CD4-positive, alpha-beta T cell (primary cell): ENCODE measurements around the gene NRIP1. TPM values are rescaled to one million over a fixed set of nuclear protein-coding genes. Genes with fewer than 3 reads are reported as not detected.
A peak's percentile ranks its signal among the peaks of the same experiment; 100 is the strongest.

Experiments
- ATAC-seq: fragments of 200-7000 bp; cut with Tn5 transposase; one replicate; pipeline ENCODE4 v1.10.0; 2022; ENCODE audit warnings: mild to moderate bottlenecking; ENCODE audit not compliant: poor library complexity
- CTCF ChIA-PET: fragments of 350-600 bp; sonication (Branson Sonifier 250); formaldehyde crosslinking; loops from one replicate; lab custom pipeline; 2021; ENCODE audit warnings: antibody characterized with exemption, inconsistent platforms; lab: Charles Lee
- POLR2A ChIA-PET: fragments of 350-600 bp; sonication (Branson Sonifier 250); formaldehyde crosslinking; loops from one replicate; lab custom pipeline; 2021; ENCODE audit warnings: antibody characterized with exemption, inconsistent platforms; lab: Charles Lee
- DNase-seq, 14 experiments: peaks; one replicate each; pipeline ENCODE4 v3.0.0-alpha.2; 2013 to 2020; ENCODE audit warnings: mixed read lengths in 2 of 14
- H3K27ac ChIP-seq, 2 donors: one replicate each; pipeline versions ENCODE4 v1.5.1 to v1.7.0; 2013; ENCODE audit warnings: low read length in 2 of 2, low read depth in 1 of 2, mild to moderate bottlenecking in 1 of 2
- H3K27me3 ChIP-seq, 2 experiments: 1 replicate in 1 of 2; 2 replicates in 1 of 2; pipeline versions ENCODE4 v1.6.1 to v1.7.0; 2013; ENCODE audit warnings: low read length in 2 of 2, control low read depth in 1 of 2, mild to moderate bottlenecking in 1 of 2, moderate library complexity in 1 of 2; ENCODE audit not compliant: insufficient read depth in 2 of 2, control insufficient read depth in 1 of 2
- H3K36me3 ChIP-seq: one replicate; pipeline ENCODE4 v1.6.1; 2013; ENCODE audit warnings: low read length, control low read depth; ENCODE audit not compliant: insufficient read depth
- H3K4me1 ChIP-seq: one replicate; pipeline ENCODE4 v1.6.1; 2013; ENCODE audit warnings: low read length, control low read depth; ENCODE audit not compliant: insufficient read depth
- H3K4me3 ChIP-seq: one replicate; pipeline ENCODE4 v1.5.1; 2013; ENCODE audit warnings: mild to moderate bottlenecking, low read length, moderate library complexity
- H3K9me3 ChIP-seq, 2 experiments: 1 replicate in 1 of 2; 2 replicates in 1 of 2; pipeline versions ENCODE4 v1.6.1 to v1.7.0; 2013; ENCODE audit warnings: low read length in 2 of 2, mild to moderate bottlenecking in 2 of 2, control low read depth in 1 of 2, moderate library complexity in 1 of 2; ENCODE audit not compliant: control insufficient read depth in 1 of 2, insufficient read depth in 1 of 2
- H3K27ac Mint-ChIP-seq: one replicate; pipeline ENCODE4 v1.8.0; 2020; ENCODE audit warnings: mixed read lengths
- H3K27me3 Mint-ChIP-seq: one replicate; pipeline ENCODE4 v1.8.0; 2021; ENCODE audit warnings: mixed read lengths
- H3K36me3 Mint-ChIP-seq: one replicate; pipeline ENCODE4 v1.8.0; 2021; ENCODE audit warnings: low read depth, mixed read lengths
- H3K4me1 Mint-ChIP-seq: one replicate; pipeline ENCODE4 v1.8.0; 2021; ENCODE audit warnings: low read depth, mixed read lengths
- H3K4me3 Mint-ChIP-seq: one replicate; pipeline ENCODE4 v1.8.0; 2020; ENCODE audit warnings: mild to moderate bottlenecking, mixed read lengths
- H3K9me3 Mint-ChIP-seq: one replicate; pipeline ENCODE4 v1.8.0; 2020; ENCODE audit warnings: mixed read lengths
- CTCF ChIP-seq: fragments of 200-600 bp; IDR thresholded peaks from one replicate; pipeline ENCODE4 v1.8.0; 2022; ENCODE audit warnings: antibody characterized with exemption, mild to moderate bottlenecking
- intact Hi-C, 2 experiments: fragments of 100-400 bp; cut with DNase I in 1 of 2; cut with micrococcal nuclease in 1 of 2; formaldehyde crosslinking; loops; one replicate each; pipeline versions ENCODE4 v1.15.1 to v1.9.0; 2023 to 2025; cut with DNase I, micrococcal nuclease
- total RNA-seq, 174 experiments: library from RNA in 2 of 174; stranded (reverse) in 2 of 174; gene quantifications; one replicate each; pipeline ENCODE4 v1.2.3 and lab custom pipeline; 2021 to 2026

Gene NRIP1
- total RNA-seq, 2 experiments from 2014 or later = 41.6 to 50.1 TPM

GRCh38 chr21:15054089-15054488, 10.7 kb downstream of the NRIP1 start:
- H3K4me3 Mint-ChIP-seq = no peak overlapping the region
- POLR2A ChIA-PET = interaction anchor here (1.4 to 3.9 kb wide), 2 partner anchors 11 to 12 kb away, joined by 6 to 26 read pairs; partner anchors contain the start of gene NRIP1
- Histone ChIP-seq H3K4me3 (no peak overlapping the region), H3K9me3 (no peaks in the 10 kb centered on the region), H3K27ac (no peak overlapping the region), H3K36me3 (no peaks in the 10 kb centered on the region), H3K27me3 (no peaks in the 10 kb centered on the region), H3K4me1 (peaks cover 18% of the 10 kb centered on the region)
- H3K27ac Mint-ChIP-seq = no peak overlapping the region
- DNase-seq (peak in 2 of 14 experiments; percentile 13 to 27), ATAC-seq (no peak)
- no peaks in the 10 kb centered on the region for H3K9me3 Mint-ChIP-seq
- no peaks in the 10 kb centered on the region for H3K36me3 Mint-ChIP-seq
- intact Hi-C loops = no loop called here
- H3K27me3 Mint-ChIP-seq = no peaks in the 10 kb centered on the region
- CTCF ChIA-PET = no interaction called here
- H3K4me1 Mint-ChIP-seq = peaks cover 88% of the 10 kb centered on the region
- TF ChIP-seq CTCF = no peak

- H3K9me3 Mint-ChIP-seq = no peaks in the 10 kb centered on the region
- H3K4me1 Mint-ChIP-seq = peaks cover 86% of the 10 kb centered on the region
- H3K4me1 ChIP-seq = peaks cover 18% of the 10 kb centered on the region
- H3K27ac ChIP-seq = no peak overlapping the region
- no peaks in the 10 kb centered on the region for H3K27me3 Mint-ChIP-seq
- DNase-seq (no peak), ATAC-seq (no peak)
- ChIA-PET POLR2A (interaction anchor here (1.4 kb wide), 1 partner anchor 11 kb away, joined by 6 read pairs; the partner anchor contains the start of gene NRIP1), CTCF (no interaction called here)
- no peak overlapping the region for H3K4me3 ChIP-seq
- H3K36me3 ChIP-seq = no peaks in the 10 kb centered on the region
- no peaks in the 10 kb centered on the region for H3K27me3 ChIP-seq
- H3K36me3 Mint-ChIP-seq = no peaks in the 10 kb centered on the region
- H3K4me3 Mint-ChIP-seq = no peak overlapping the region
- TF ChIP-seq CTCF = no peak
- no peaks in the 10 kb centered on the region for H3K9me3 ChIP-seq
- no peak overlapping the region for H3K27ac Mint-ChIP-seq
- intact Hi-C loops = no loop called here
Observed at GRCh38 chr21:15053500-15053899, 11.3 kb downstream of the NRIP1 start.

DNA sequence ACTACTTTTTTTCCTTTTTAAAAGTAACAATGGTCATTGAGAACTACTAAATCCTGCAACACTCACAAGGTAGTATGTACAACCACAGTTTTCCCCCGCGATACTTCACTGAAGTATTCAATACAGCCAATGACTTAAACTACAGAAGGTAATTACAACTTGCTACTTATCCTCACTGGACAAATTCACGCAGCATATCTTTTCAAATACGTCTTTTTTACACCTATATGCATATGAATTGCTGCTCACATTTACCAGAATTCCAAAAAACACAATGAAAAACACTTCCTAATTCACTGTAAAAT, 12.4 kb downstream of the NRIP1 start:
- intact Hi-C loops = no loop called here
- ATAC-seq (no peak), DNase-seq (no peak)
- Histone ChIP-seq H3K9me3 (no peaks in the 10 kb centered on the region), H3K4me1 (peaks cover 17% of the 10 kb centered on the region), H3K4me3 (peak overlapping the region; percentile 15), H3K27me3 (no peaks in the 10 kb centered on the region), H3K36me3 (no peaks in the 10 kb centered on the region), H3K27ac (no peak overlapping the region)
- CTCF ChIA-PET = no interaction called here
- Mint-ChIP-seq H3K36me3 (no peaks in the 10 kb centered on the region), H3K4me3 (peak overlapping the region; percentile 79), H3K4me1 (peaks cover 86% of the 10 kb centered on the region), H3K27ac (no peak overlapping the region), H3K9me3 (no peaks in the 10 kb centered on the region), H3K27me3 (no peaks in the 10 kb centered on the region)
- POLR2A ChIA-PET = interaction anchor here (1.4 to 1.6 kb wide), 2 partner anchors 13 to 47 kb away, joined by 5 read pairs; partner anchors contain the start of gene NRIP1
- no peak for TF ChIP-seq CTCF
